Psoas muscle (tissue), 8 donors: ENCODE results near the gene YPEL5. TPM values are rescaled to one million over a fixed set of nuclear protein-coding genes. Genes with fewer than 3 reads are reported as not detected.
"Not testable (repeated sequence)": the region's sequence is repeated elsewhere in the genome, so short reads cannot be mapped to it uniquely, and the experiment has no call there.

ENCODE experiments used
- ATAC-seq, 4 donors: fragments of 200-7000 bp; cut with Tn5 transposase; one replicate each; pipeline ENCODE4 v1.9.1; 2020; ENCODE audit warnings: moderate library complexity in 3 of 4, mild to moderate bottlenecking in 2 of 4
- DNase-seq, 2 donors: peaks; one replicate each; pipeline ENCODE4 v3.0.0-alpha.2; 2020
- H3K27ac ChIP-seq: fragments of 200-600 bp; one replicate; pipeline ENCODE4 v1.8.0; 2022
- H3K27me3 ChIP-seq, 3 donors: fragments of 200-600 bp in 1 of 3; one replicate each; pipeline versions ENCODE4 v1.6.1 to v1.8.0; 2013 to 2022; ENCODE audit warnings: low read length in 2 of 3, mild to moderate bottlenecking in 2 of 3, moderate library complexity in 1 of 3; ENCODE audit not compliant: insufficient read depth in 3 of 3
- H3K36me3 ChIP-seq, 2 donors: fragments of 200-600 bp in 1 of 2; one replicate each; pipeline versions ENCODE4 v1.6.1 to v1.8.0; 2013 to 2022; ENCODE audit warnings: low read depth in 1 of 2, mild to moderate bottlenecking in 1 of 2, moderate library complexity in 1 of 2; ENCODE audit not compliant: insufficient read depth in 1 of 2
- H3K4me1 ChIP-seq: fragments of 200-600 bp; one replicate; pipeline ENCODE4 v1.8.0; 2022
- H3K4me3 ChIP-seq: fragments of 200-600 bp; one replicate; pipeline ENCODE4 v1.8.0; 2022; ENCODE audit warnings: mild to moderate bottlenecking
- H3K9me3 ChIP-seq: fragments of 200-600 bp; one replicate; pipeline ENCODE4 v1.8.0; 2022
- WGBS, 3 donors: extraction: QIAGEN DNeasy Blood & Tissue Kit; methylation state at CpG; one replicate each; pipeline versions ENCODE4 v1.1.6 to v1.1.7; 2013; 5-methylcytosine and 5-hydroxymethylcytosine counted together
- intact Hi-C, 2 donors: fragments of 100-400 bp; cut with DNase I; formaldehyde crosslinking; loops; one replicate each; pipeline versions ENCODE4 v1.11.0 to v1.14.2; 2022
- polyA plus RNA-seq, 3 donors: library from polyadenylated mRNA; stranded (reverse); fragments of 200-250 nt; gene quantifications; one replicate each; pipeline ENCODE4 v1.2.3, GENCODE V29; 2013
- total RNA-seq, 4 donors: library from RNA; stranded (reverse); fragmentation: NEBNext Ultra II Directional in 2 of 4; extraction: Animal tissue kit (Norgen Biotek cat#: 25700) in 2 of 4; gene quantifications; one replicate each; pipeline versions ENCODE4 v1.2.1 to v1.2.4, GENCODE V29; 2021 to 2023
- TF ChIP-seq, protein P1 (sequence below): fragments of 200-600 bp; IDR thresholded peaks from one replicate; pipeline ENCODE4 v1.8.0; 2022; ENCODE audit warnings: antibody characterized with exemption
- donor health status: healthy with polysubstance abuse.
- donor health status: DM: no; HTN: no; CAD: no; lungs with moderate emphysema.
- donor health status: Bipolar disorder and iron deficiency.
- donor health status: healthy.
- donor health status: DM: yes; HTN: yes; CAD: no.
- donor health status: DM: no; HTN: no; CAD: no.
- donor health status: DM: no; HTN: no; CAD: no.
- donor health status: DM: yes; HTN: yes; CAD: no.

Gene YPEL5
- total and polyA plus RNA-seq, 7 donors: 23.2 to 98.0 (median 55.4) TPM

DNA sequence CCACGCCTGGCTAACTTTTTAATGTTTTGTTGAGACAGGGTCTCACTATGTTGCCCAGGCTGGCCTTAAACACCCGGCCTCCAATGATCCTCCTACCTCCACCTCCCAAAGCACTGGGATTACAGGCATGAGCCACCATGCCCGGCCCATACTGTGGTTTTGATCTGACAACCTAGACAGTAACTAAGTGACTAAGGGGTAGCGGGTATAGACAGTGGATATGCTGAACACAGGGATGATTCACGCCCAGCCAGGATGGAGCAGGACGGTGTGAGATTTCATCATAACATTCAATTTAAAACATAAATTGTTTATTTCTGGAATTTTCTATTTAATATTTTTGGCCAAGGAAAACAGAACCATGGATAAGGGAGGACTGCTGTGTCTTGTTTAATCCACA, 36.0 kb upstream of the YPEL5 start:
- DNase-seq: no peak
- Histone ChIP-seq H3K36me3 (no peaks in the 10 kb centered on the region), H3K4me3 (no peak overlapping the region), H3K27me3 (peaks cover 0 to 3% (median 0%) of the 10 kb centered on the region in 3 donors), H3K27ac (no peak overlapping the region), H3K9me3 (no peaks in the 10 kb centered on the region), H3K4me1 (no peaks in the 10 kb centered on the region)
- TF ChIP-seq, protein P1, sequence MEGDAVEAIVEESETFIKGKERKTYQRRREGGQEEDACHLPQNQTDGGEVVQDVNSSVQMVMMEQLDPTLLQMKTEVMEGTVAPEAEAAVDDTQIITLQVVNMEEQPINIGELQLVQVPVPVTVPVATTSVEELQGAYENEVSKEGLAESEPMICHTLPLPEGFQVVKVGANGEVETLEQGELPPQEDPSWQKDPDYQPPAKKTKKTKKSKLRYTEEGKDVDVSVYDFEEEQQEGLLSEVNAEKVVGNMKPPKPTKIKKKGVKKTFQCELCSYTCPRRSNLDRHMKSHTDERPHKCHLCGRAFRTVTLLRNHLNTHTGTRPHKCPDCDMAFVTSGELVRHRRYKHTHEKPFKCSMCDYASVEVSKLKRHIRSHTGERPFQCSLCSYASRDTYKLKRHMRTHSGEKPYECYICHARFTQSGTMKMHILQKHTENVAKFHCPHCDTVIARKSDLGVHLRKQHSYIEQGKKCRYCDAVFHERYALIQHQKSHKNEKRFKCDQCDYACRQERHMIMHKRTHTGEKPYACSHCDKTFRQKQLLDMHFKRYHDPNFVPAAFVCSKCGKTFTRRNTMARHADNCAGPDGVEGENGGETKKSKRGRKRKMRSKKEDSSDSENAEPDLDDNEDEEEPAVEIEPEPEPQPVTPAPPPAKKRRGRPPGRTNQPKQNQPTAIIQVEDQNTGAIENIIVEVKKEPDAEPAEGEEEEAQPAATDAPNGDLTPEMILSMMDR: no peak
- intact Hi-C loops: no loop called here
- ATAC-seq: no peak
- 85 to 92% (median 90%) methylated on average over 6 of the region's 6 CpGs for WGBS, 3 donors

DNA sequence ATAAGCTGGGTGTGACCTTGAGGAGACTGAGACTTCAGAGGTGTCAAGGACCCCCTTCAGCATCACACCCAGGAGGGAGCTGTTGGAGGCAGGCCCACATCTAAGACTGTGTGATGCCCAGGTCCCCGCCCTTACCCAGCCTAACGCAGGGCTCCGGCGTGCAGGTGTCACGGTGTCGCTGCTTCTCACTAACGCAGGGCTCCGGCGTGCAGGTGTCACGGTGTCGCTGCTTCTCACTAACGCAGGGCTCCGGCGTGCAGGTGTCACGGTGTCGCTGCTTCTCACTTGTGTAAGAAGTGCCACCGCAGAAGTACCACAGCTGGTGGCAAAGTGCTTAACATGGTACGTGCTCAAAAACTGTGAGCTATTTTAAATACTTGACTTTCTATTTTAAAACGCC, 35.6 kb upstream of the YPEL5 start:
- H3K9me3 ChIP-seq, H3K4me1 ChIP-seq, H3K36me3 ChIP-seq, H3K27ac ChIP-seq, intact Hi-C loops, H3K4me3 ChIP-seq, ATAC-seq, H3K27me3 ChIP-seq, DNase-seq: not testable (repeated sequence)
- WGBS, 3 donors: 63 to 67% (median 64%) methylated on average over 19 of the region's 19 CpGs

DNA sequence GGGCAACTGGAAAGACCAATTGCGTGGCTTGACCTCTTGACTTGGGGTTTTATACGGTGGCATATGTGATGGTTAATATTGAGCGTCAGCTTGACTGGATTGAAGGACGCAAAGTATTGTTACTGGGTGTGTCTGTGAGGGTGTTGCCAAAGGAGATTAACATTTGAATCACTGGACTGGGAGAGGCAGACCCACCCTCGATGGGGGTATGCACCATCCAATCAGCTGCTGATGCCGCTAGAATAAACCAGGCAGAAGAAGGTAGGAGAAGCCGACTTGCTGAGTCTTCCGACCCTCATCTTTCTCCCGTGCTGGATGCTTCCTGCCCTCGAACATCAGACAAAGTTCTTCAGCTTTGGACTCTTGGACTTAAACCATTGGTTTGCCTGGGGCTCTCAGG, 34.2 kb upstream of the YPEL5 start:
- Histone ChIP-seq H3K36me3 (no peaks in the 10 kb centered on the region), H3K4me1 (no peaks in the 10 kb centered on the region), H3K27ac (no peak overlapping the region), H3K9me3 (no peaks in the 10 kb centered on the region), H3K27me3 (no peaks in the 10 kb centered on the region), H3K4me3 (no peak overlapping the region)
- TF ChIP-seq, protein P1: no peak
- ATAC-seq: no peak
- intact Hi-C loops: no loop called here
- 83 to 87% (median 85%) methylated on average over 10 of the region's 10 CpGs for WGBS, 3 donors
- no peak for DNase-seq

DNA sequence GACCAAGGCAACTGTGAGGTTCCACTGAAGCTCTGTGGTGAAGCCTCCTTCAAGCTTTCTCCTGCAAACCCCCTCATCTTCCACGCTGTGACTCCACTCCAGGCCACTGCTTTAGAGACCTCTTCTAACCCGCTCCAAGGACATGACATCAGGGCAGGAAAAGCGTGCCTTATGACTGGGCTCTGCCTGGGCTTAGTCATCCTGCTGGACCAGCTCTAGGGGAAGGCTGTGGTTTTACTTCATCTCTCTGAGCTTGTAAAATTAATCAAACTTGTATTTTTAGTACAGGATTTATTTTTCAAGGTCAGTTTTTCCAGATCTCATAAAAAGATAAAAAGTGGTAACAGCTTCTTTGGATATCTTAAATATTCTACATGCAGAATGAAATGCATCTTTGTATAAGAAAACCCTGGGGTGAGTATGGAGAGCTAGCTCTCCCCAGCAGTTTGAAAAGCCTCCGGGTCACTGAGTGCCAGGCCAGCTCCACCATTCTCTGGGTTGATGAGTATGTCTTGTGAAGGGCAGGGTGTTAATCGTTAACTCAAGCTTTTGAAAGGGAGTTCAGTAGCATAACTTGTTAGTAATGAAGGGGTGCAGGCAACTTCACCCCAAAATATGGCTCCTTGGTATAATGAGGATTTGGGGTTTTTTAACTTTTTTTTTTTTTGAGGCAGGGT, 33.1 kb upstream of the YPEL5 start:
- H3K4me3 ChIP-seq: no peak overlapping the region
- H3K27ac ChIP-seq: no peak overlapping the region
- H3K4me1 ChIP-seq: no peaks in the 10 kb centered on the region
- TF ChIP-seq, protein P1: no peak
- ATAC-seq (peak in 2 of 4 donors; percentile 44 to 49), DNase-seq (peak in 1 of 2 donors; percentile 19)
- H3K27me3 ChIP-seq: no peaks in the 10 kb centered on the region
- no peaks in the 10 kb centered on the region for H3K36me3 ChIP-seq
- H3K9me3 ChIP-seq: no peaks in the 10 kb centered on the region
- intact Hi-C loops: loop anchor here (2.0 kb wide), 1 partner anchor 23 kb away; no protein-coding TSS in a partner anchor
- WGBS, 3 donors: 68 to 82% (median 81%) methylated on average over 5 of the region's 5 CpGs

DNA sequence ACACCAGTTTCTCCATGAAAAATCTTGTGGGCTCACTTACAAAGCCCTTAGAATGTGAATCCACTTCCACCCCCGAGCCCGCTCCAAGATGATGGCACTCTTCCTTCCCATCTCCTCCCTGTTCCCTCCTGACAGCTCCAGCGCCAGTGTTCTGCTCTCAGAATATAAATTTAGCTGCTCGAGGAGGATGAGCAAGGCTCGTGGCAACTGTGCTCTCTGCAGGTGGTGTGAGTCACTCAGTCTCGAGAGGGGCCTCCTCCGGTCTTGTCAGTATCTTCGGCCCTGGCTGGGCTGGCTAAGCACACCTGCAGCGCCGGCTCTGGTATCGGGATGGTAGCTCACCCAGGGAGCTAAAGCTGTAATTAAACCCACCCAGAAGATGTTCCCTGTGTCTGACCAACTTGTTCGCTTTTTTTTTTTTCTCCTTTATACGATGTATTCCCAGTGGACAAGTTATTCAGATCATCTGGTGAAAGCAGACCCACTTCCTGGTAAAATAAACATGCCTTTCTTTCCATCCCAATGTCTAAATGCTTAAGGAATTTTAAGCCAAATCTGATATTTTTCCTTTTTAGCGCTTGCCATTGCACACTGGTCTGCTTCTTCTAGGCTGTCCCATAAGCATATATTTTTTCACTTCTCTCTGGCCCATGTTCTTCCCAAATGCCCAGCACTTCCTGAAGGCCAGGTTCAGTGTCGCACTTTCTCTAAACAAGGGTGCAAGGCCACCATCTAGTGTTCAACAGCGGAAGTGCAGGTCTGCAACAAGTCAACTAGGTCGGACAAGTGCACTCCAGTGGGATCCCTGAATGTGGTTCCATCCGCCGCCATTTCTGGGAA, 31.4 kb upstream of the YPEL5 start:
- peak; percentile 78 to 85 for DNase-seq
- Histone ChIP-seq H3K9me3 (no peaks in the 10 kb centered on the region), H3K36me3 (no peaks in the 10 kb centered on the region), H3K27me3 (no peaks in the 10 kb centered on the region), H3K27ac (no peak overlapping the region), H3K4me1 (no peaks in the 10 kb centered on the region), H3K4me3 (no peak overlapping the region)
- 44 to 47% (median 45%) methylated on average over 19 of the region's 19 CpGs for WGBS, 3 donors
- TF ChIP-seq, protein P1: peak; percentile 79
- peak; percentile 69 to 89 (median 78) for ATAC-seq
- intact Hi-C loops: loop anchor here (2.0 kb wide), 1 partner anchor 25 kb away; no protein-coding TSS in a partner anchor
